A673 (cell line): ENCODE data around the gene SEC61A1. TPM values are rescaled to one million over a fixed set of nuclear protein-coding genes. Genes with fewer than 3 reads are reported as not detected.

ENCODE experiments used
- BruUV-seq: library from RNA; stranded (reverse); fragments of 400-500 nt; replicated peaks from 2 replicates; lab custom pipeline; 2021; lab: Mats Ljungman, UMichigan
- CTCF ChIA-PET: fragments of 300-600 bp; sonication (Branson Sonifier 250); formaldehyde crosslinking; loops from one replicate; lab custom pipeline; 2022; ENCODE audit warnings: antibody characterized with exemption; lab: Charles Lee
- POLR2A ChIA-PET: fragments of 300-600 bp; sonication (Branson Sonifier 250); formaldehyde crosslinking; loops from one replicate; lab custom pipeline; 2022; ENCODE audit warnings: antibody characterized with exemption; ENCODE audit not compliant: low non-redundant PET; lab: Charles Lee
- DNase-seq: peaks from one replicate; pipeline ENCODE4 v3.0.0-alpha.2; 2015; ENCODE audit warnings: low spot score
- H3K27ac ChIP-seq: fragments of 200-600 bp; sonication (generic); 2 replicates; pipeline ENCODE4 v1.5.1; 2016; ENCODE audit warnings: mixed run types, low read depth, mild to moderate bottlenecking, mixed read lengths, antibody characterized with exemption, low read length; ENCODE audit not compliant: poor library complexity, severe bottlenecking
- H3K27me3 ChIP-seq: fragments of 200-600 bp; sonication (generic); replicated peaks from 2 replicates; pipeline ENCODE4 v1.6.1; 2017; ENCODE audit warnings: mixed run types, low read depth, mild to moderate bottlenecking, mixed read lengths, antibody characterized with exemption, low read length; ENCODE audit not compliant: insufficient read depth, poor library complexity
- H3K36me3 ChIP-seq: fragments of 200-600 bp; sonication (generic); 2 replicates; pipeline ENCODE4 v1.6.1; 2016; ENCODE audit warnings: mixed run types, mild to moderate bottlenecking, mixed read lengths, antibody characterized with exemption, low read length; ENCODE audit not compliant: insufficient read depth, poor library complexity, severe bottlenecking
- H3K4me1 ChIP-seq: fragments of 200-600 bp; sonication (generic); 2 replicates; pipeline ENCODE4 v1.6.1; 2017; ENCODE audit warnings: mixed run types, mild to moderate bottlenecking, mixed read lengths, antibody characterized with exemption, low read length; ENCODE audit not compliant: insufficient read depth, poor library complexity, severe bottlenecking
- H3K4me3 ChIP-seq: fragments of 200-600 bp; sonication (generic); 2 replicates; pipeline ENCODE4 v1.5.1; 2016; ENCODE audit warnings: low read depth, mixed run types, mild to moderate bottlenecking, mixed read lengths, low read length; ENCODE audit not compliant: poor library complexity, severe bottlenecking
- H3K9me3 ChIP-seq: fragments of 200-600 bp; sonication (generic); 2 replicates; pipeline ENCODE4 v1.6.1; 2016; ENCODE audit warnings: mixed run types, low read depth, mild to moderate bottlenecking, mixed read lengths, antibody characterized with exemption, low read length; ENCODE audit not compliant: poor library complexity, severe bottlenecking
- CTCF ChIP-seq: fragments of 300-800, 200-600 bp; sonication (generic); conservative IDR thresholded peaks from 2 replicates; pipeline ENCODE4 v1.5.1; 2017; ENCODE audit warnings: low read depth, mild to moderate bottlenecking, antibody characterized with exemption, low read length, moderate library complexity, mixed read lengths
- EZH2 ChIP-seq: fragments of 200-600 bp; sonication (generic); IDR thresholded peaks from 2 replicates; pipeline ENCODE4 v1.6.1; 2017; ENCODE audit warnings: borderline replicate concordance, low read depth, mild to moderate bottlenecking, mixed read lengths, antibody characterized with exemption, low read length; ENCODE audit not compliant: poor library complexity, severe bottlenecking
- intact Hi-C: fragments of 100-400 bp; cut with micrococcal nuclease; formaldehyde crosslinking; loops from one replicate; pipeline ENCODE4 v1.10.0; 2022; ENCODE audit not compliant: unreplicated experiment
- total RNA-seq: library from RNA; stranded (reverse); gene quantifications from 2 replicates; pipeline ENCODE4 v1.2.3, GENCODE V29; 2021

The SEC61A1 gene
- total RNA-seq, 1 experiment from 2014 or later = 176 TPM

GRCh38 chr3:128070898-128071591 lies 18.8 kb downstream of the SEC61A1 start:
- Histone ChIP-seq H3K27me3 (no peaks in the 10 kb centered on the region), H3K4me1 (peaks cover 4% of the 10 kb centered on the region), H3K36me3 (peaks cover 70% of the 10 kb centered on the region), H3K27ac (no peak overlapping the region), H3K4me3 (no peak overlapping the region), H3K9me3 (no peaks in the 10 kb centered on the region)
- intact Hi-C loops = loop anchor here (10.0 kb wide), 1 partner anchor 514 kb away; no protein-coding TSS in a partner anchor
- TF ChIP-seq EZH2 = no peak
- TF ChIP-seq CTCF = no peak
- ChIA-PET POLR2A (interaction anchor here (0.6 kb wide), 1 partner anchor 10 kb away, joined by 3 read pairs; no protein-coding TSS in a partner anchor), CTCF (no interaction called here)
- no TSS peak for BruUV-seq
- DNase-seq = no peak

GRCh38 chr3:128071771-128072453 lies 19.7 kb downstream of the SEC61A1 start:
- TF ChIP-seq EZH2 (no peak), CTCF (no peak)
- no peaks in the 10 kb centered on the region for H3K9me3 ChIP-seq
- no peaks in the 10 kb centered on the region for H3K27me3 ChIP-seq
- ChIA-PET CTCF (no interaction called here), POLR2A (interaction anchor here (0.6 kb wide), 1 partner anchor 11 kb away, joined by 3 read pairs; no protein-coding TSS in a partner anchor)
- intact Hi-C loops = loop anchor here (10.0 kb wide), 1 partner anchor 513 kb away; no protein-coding TSS in a partner anchor
- BruUV-seq = no TSS peak
- H3K36me3 ChIP-seq = peaks cover 62% of the 10 kb centered on the region
- no peak for DNase-seq
- H3K27ac ChIP-seq = no peak overlapping the region
- peaks cover 9% of the 10 kb centered on the region for H3K4me1 ChIP-seq
- H3K4me3 ChIP-seq = no peak overlapping the region

GRCh38 chr3:128072454-128073184 lies 20.4 kb downstream of the SEC61A1 start:
- Histone ChIP-seq H3K9me3 (no peaks in the 10 kb centered on the region), H3K27ac (no peak overlapping the region), H3K4me1 (peaks cover 9% of the 10 kb centered on the region), H3K36me3 (peaks cover 55% of the 10 kb centered on the region), H3K4me3 (no peak overlapping the region), H3K27me3 (no peaks in the 10 kb centered on the region)
- TF ChIP-seq CTCF = no peak
- no peak for TF ChIP-seq EZH2
- POLR2A ChIA-PET = no interaction called here
- no TSS peak for BruUV-seq
- CTCF ChIA-PET = no interaction called here
- intact Hi-C loops = loop anchor here (10.0 kb wide), 1 partner anchor 512 kb away; no protein-coding TSS in a partner anchor
- no peak for DNase-seq
